ENCODE data around the gene CAMKK1. TPM values are rescaled to one million over a fixed set of nuclear protein-coding genes. Genes with fewer than 3 reads are reported as not detected.

The CAMKK1 gene
- polyA plus RNA-seq, 1 of the 3 experiments (the other 2 are of a cell fraction): 6.8 TPM

GRCh38 chr17:3927628-3928340 lies 34.9 kb upstream of the CAMKK1 start (continued):
- no peak for TF ChIP-seq PBX3 (IDR thresholded peaks at IDR 0.05)

- Histone ChIP-seq H2AFZ (ENCODE audit: low read depth) (no peak overlapping the region), H3K9ac (no peak overlapping the region), H3K27me3 (ENCODE audit: insufficient read depth) (no peaks in the 10 kb centered on the region), H3K79me2 (ENCODE audit: insufficient read depth) (no peaks in the 10 kb centered on the region), H3K4me3 (ENCODE audit: low read depth in 2 of 2, low read length in 1 of 2) (no peak overlapping the region), H3K9me3 (no peaks in the 10 kb centered on the region), H4K20me1 (ENCODE audit: insufficient read depth) (no peaks in the 10 kb centered on the region), H3F3A (replicated peaks; ENCODE audit: insufficient read depth) (no peaks in the 10 kb centered on the region), H3K4me1 (ENCODE audit: control insufficient read depth in 1 of 2, insufficient read depth in 2 of 2, low read depth in 1 of 2, low read length in 1 of 2) (peaks cover 0 to 12% of the 10 kb centered on the region in 2 experiments; a peak in 1 of 4 replicates), H3K9me2 (no peaks in the 10 kb centered on the region), H3K36me3 (replicated peaks in 1 of 2; ENCODE audit: control insufficient read depth in 1 of 2, insufficient read depth in 2 of 2, low read length in 1 of 2) (no peaks in the 10 kb centered on the region), H3K4me2 (no peak overlapping the region), H3K27ac (ENCODE audit: low read depth in 2 of 2, low read length in 1 of 2) (no peak overlapping the region)
- no peak for DNase-seq
- ChIA-PET CTCF (interaction anchor here (7.7 kb wide), 1 partner anchor 13 kb away, joined by 54 read pairs; no protein-coding TSS in a partner anchor), POLR2A (no interaction called here)
- 89% methylated on average over 11 of the region's 16 CpGs for WGBS (ENCODE audit: low lambda C conversion rate)
- TF ChIP-seq TEAD4 (IDR thresholded peaks at IDR 0.05; ENCODE audit: borderline replicate concordance, insufficient read depth) (no peak), USF2 (IDR thresholded peaks at IDR 0.05; ENCODE audit: borderline replicate concordance, low read depth, low read length) (no peak), CTCF (IDR thresholded peaks at IDR 0.05) (no peak), ZBTB33 (IDR thresholded peaks at IDR 0.05; ENCODE audit: borderline replicate concordance, low read depth) (no peak), SMC3 (IDR thresholded peaks at IDR 0.05; ENCODE audit: low read depth, low read length) (no peak), USF1 (IDR thresholded peaks at IDR 0.05; ENCODE audit: borderline replicate concordance, low read depth) (no peak), IRF3 (IDR thresholded peaks at IDR 0.05; ENCODE audit: low read depth, low read length) (no peak), FOXM1 (IDR thresholded peaks at IDR 0.05; ENCODE audit: low read depth) (no peak), FOSL2 (IDR thresholded peaks at IDR 0.05; ENCODE audit: borderline replicate concordance, low read depth) (no peak)
Measured at GRCh38 chr17:3926860-3927627, 34.2 kb upstream of the CAMKK1 start.
